GM18909 (cell line): Measurements from ENCODE around the gene TERT.

Experiments
- ATAC-seq: cut with Tn5 transposase; IDR thresholded peaks from one replicate; pipeline ENCODE4 v1.9.1; 2021; ENCODE audit warnings: mild to moderate bottlenecking; ENCODE audit not compliant: unreplicated experiment, poor library complexity

Gene TERT

GRCh38 chr5:1222621-1223277 lies 72.1 kb downstream of the TERT start:
- ATAC-seq, result no peak

- no peak for ATAC-seq
Observed at GRCh38 chr5:1222147-1222546, 72.7 kb downstream of the TERT start.

- ATAC-seq, result no peak
Observed at GRCh38 chr5:1221721-1222120, 73.1 kb downstream of the TERT start.

GRCh38 chr5:1220831-1221230 lies 74.0 kb downstream of the TERT start:
- ATAC-seq, result no peak

GRCh38 chr5:1220351-1220750 lies 74.5 kb downstream of the TERT start:
- ATAC-seq, result no peak

GRCh38 chr5:1219768-1220100 lies 75.1 kb downstream of the TERT start:
- no peak for ATAC-seq

GRCh38 chr5:1219098-1219767 lies 75.6 kb downstream of the TERT start:
- no peak for ATAC-seq

- ATAC-seq, result no peak
Observed at GRCh38 chr5:1218351-1219080, 76.4 kb downstream of the TERT start.

GRCh38 chr5:1217596-1218206 lies 77.2 kb downstream of the TERT start:
- no peak for ATAC-seq

- no peak for ATAC-seq
Observed at GRCh38 chr5:1216918-1217295, 78.0 kb downstream of the TERT start.

- no peak for ATAC-seq
Observed at GRCh38 chr5:1216211-1216917, 78.5 kb downstream of the TERT start.

- no peak for ATAC-seq
Observed at GRCh38 chr5:1215320-1216096, 79.4 kb downstream of the TERT start.

- no peak for ATAC-seq
Observed at GRCh38 chr5:1214936-1215220, 80.0 kb downstream of the TERT start.

- no peak for ATAC-seq
Observed at GRCh38 chr5:1214163-1214935, 80.5 kb downstream of the TERT start.

- ATAC-seq, result no peak
Observed at GRCh38 chr5:1213508-1214162, 81.2 kb downstream of the TERT start.

- no peak for ATAC-seq
Observed at GRCh38 chr5:1212881-1213280, 82.0 kb downstream of the TERT start.

GRCh38 chr5:1212271-1212670 lies 82.6 kb downstream of the TERT start:
- ATAC-seq, result no peak

GRCh38 chr5:1211701-1212100 lies 83.2 kb downstream of the TERT start:
- no peak for ATAC-seq

- ATAC-seq, result no peak
Observed at GRCh38 chr5:1210832-1211251, 84.0 kb downstream of the TERT start.
